Glomerular visceral epithelial cell (primary cell): ENCODE measurements around the gene ZNF740.
"Not testable (repeated sequence)": the region's sequence is repeated elsewhere in the genome, so short reads cannot be mapped to it uniquely, and the experiment has no call there.

Source experiments
- DNase-seq: peaks from one replicate; pipeline ENCODE4 v3.0.0-alpha.2; 2016; ENCODE audit errors: extremely low spot score

Gene ZNF740

GRCh38 chr12:53180220-53180930 is at the start of gene ZNF740, which contains the start of gene CSAD:
TSS of gene ZNF740 (plus strand) at chr12:53180722. CDS start at chr12:53181984, 1,262 bp downstream.
TSS of gene CSAD (minus strand) at chr12:53180925. CDS start at chr12:53173470, 7,455 bp downstream.
- DNase-seq, result peak; percentile 98

- no peak for DNase-seq
Observed at GRCh38 chr12:53131844-53132243, 48.7 kb upstream of the ZNF740 start.

GRCh38 chr12:53133722-53134121 is 46.8 kb upstream of the ZNF740 start:
- no peak for DNase-seq

- DNase-seq, result no peak
Observed at GRCh38 chr12:53143355-53143754, 37.2 kb upstream of the ZNF740 start.

- no peak for DNase-seq
Observed at GRCh38 chr12:53145383-53146260, 34.9 kb upstream of the ZNF740 start.

GRCh38 chr12:53147181-53147580 is 33.3 kb upstream of the ZNF740 start:
- no peak for DNase-seq

GRCh38 chr12:53147653-53148052 is 32.9 kb upstream of the ZNF740 start:
- no peak for DNase-seq

- no peak for DNase-seq
Observed at GRCh38 chr12:53151039-53151438, 29.5 kb upstream of the ZNF740 start.

GRCh38 chr12:53152390-53152789 is 28.1 kb upstream of the ZNF740 start:
- DNase-seq, result no peak

GRCh38 chr12:53159195-53159839 is 21.2 kb upstream of the ZNF740 start:
- peak; percentile 78 for DNase-seq

- DNase-seq, result no peak
Observed at GRCh38 chr12:53160000-53160399, 20.5 kb upstream of the ZNF740 start.

GRCh38 chr12:53160673-53161072 is 19.8 kb upstream of the ZNF740 start:
- no peak for DNase-seq

GRCh38 chr12:53161119-53161911 is 19.2 kb upstream of the ZNF740 start:
- no peak for DNase-seq

GRCh38 chr12:53163008-53163407 is 17.5 kb upstream of the ZNF740 start:
- DNase-seq, result not testable (repeated sequence)

- no peak for DNase-seq
Observed at GRCh38 chr12:53166837-53167236, 13.7 kb upstream of the ZNF740 start.

GRCh38 chr12:53169644-53170043 is 10.9 kb upstream of the ZNF740 start:
- DNase-seq, result no peak

- no peak for DNase-seq
Observed at GRCh38 chr12:53170215-53170614, 10.3 kb upstream of the ZNF740 start.

- no peak for DNase-seq
Observed at GRCh38 chr12:53170876-53171724, 9.4 kb upstream of the ZNF740 start.

- DNase-seq, result peak; percentile 27
Observed at GRCh38 chr12:53171725-53172329, 8.7 kb upstream of the ZNF740 start.

- no peak for DNase-seq
Observed at GRCh38 chr12:53172352-53172751, 8.2 kb upstream of the ZNF740 start.
